ENCODE results near the gene S1PR5.
A peak's percentile ranks its signal among the peaks of the same experiment; 100 is the strongest.
"Not testable (repeated sequence)": the region's sequence is repeated elsewhere in the genome, so short reads cannot be mapped to it uniquely, and the experiment has no call there.

Gene S1PR5, protein sequence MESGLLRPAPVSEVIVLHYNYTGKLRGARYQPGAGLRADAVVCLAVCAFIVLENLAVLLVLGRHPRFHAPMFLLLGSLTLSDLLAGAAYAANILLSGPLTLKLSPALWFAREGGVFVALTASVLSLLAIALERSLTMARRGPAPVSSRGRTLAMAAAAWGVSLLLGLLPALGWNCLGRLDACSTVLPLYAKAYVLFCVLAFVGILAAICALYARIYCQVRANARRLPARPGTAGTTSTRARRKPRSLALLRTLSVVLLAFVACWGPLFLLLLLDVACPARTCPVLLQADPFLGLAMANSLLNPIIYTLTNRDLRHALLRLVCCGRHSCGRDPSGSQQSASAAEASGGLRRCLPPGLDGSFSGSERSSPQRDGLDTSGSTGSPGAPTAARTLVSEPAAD

DNA sequence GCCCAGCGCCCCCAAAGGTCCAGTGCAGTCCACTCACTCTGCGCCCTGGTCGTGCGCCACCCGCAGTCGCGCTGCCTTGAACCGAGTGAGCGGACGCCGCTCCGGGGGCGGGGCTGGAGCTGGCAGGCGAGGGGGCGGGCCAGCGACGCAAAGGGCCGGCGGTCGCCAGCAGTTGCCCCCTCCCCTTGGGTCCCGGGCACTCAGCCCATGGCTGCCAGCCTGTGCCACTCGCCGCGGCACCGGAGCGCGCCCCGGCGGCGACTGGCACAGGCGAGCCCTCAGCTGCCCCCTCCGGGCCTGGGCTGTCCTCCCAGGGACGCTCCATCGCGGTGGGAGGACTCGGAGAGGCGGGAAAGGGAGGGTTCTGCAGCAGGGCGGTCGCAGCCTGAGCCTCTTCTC is at the start of gene S1PR5:
Gene S1PR5, minus strand, starts transcription at position 87 of the 399 bp plus-strand sequence. CDS start 2,436 bp downstream, outside the sequence.
- no peak for DNase-seq

DNA sequence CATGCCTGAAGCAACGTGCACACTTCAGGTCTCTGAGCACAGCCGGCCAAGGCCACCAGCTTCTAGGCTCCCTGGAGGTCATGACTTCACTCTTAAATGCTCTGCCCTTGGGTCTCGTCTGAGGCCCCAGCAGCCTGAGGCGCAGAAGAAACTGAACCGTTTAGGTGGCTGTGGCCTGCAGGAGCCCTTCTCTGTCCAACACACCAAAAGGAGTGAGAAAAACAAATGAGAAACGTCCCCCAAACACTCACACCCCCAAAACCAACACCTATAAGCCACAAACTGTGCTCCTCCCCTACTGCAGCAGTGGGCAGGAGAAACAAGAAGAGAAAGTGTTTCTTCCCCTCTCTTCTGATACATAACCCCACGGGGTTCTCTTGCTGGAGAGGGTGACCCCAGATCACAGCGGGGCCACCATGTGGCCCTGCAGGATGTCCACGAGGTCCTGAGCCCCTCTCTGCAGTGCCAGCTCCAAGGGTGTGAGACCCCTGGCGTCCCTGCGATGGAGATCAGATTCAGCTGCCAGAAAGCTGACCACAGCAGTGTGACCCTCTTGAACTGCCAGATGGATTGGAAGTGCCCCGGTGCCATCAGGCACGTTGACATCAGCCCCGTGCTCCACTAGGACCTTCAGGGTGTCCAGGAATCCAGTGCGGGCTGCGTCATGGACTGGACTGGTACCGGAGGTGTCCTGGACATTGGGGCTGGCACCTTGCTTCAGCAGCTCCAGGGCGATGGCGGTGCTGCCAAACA is 49.6 kb upstream of the S1PR5 start:
- no peak for DNase-seq

DNA sequence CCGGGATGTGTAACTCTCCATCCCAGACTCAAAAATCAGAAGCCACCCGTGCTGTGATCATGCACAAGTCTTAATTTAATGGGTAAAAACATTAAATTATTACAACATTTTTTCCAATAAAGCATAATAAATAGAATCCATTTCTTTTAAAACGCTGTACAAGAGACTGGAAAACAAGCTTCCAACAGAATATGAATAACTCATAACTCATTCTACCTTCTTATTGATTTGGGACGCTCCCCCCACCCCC is 49.1 kb upstream of the S1PR5 start:
- no peak for DNase-seq

DNA sequence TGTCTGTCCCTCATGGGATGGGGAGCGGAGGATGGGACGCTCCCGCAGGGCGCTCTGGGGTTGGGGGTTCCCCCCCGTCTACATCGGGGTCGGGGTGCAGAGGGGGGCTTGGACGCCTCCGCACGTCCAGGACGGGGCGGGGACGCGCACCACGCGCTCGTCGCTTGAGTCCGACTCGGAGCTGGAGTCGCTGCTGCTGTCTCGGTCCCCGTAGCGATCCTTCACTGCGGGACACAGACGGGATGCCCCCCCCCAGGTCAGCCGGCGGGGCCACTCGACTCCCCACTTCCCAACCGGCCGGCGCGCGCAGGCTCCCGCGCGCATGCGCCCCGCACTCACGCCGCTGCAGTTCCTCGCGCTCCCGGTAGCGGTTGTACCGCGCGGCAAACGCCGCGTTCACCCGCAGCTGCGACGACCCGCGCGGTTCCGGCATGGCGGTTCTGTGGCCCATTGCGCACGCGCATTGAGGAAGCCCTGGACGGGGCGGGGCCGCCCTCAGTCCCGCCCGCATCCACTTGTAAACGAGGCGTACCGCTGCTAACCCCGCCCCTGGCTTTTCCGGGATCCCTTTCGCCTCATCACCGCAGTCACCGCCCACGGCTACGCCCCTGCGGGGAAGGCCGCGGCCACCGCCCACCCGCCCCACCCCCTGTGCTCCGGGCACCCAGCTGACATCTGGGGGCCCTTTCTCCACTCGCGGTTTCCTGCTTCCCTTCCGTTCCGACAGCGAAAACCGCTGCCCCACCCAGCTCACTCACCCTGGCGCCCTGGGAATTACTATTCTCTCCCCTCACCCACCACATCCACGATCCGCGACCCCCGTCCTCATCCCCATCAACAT is 48.5 kb upstream of the S1PR5 start, which contains the start of gene KRI1:
Gene KRI1, minus strand, starts transcription at position 444 of the 841 bp plus-strand sequence. Its CDS starts 11 bp downstream, at position 433.
- peak; percentile 98 to 99 for DNase-seq

DNA sequence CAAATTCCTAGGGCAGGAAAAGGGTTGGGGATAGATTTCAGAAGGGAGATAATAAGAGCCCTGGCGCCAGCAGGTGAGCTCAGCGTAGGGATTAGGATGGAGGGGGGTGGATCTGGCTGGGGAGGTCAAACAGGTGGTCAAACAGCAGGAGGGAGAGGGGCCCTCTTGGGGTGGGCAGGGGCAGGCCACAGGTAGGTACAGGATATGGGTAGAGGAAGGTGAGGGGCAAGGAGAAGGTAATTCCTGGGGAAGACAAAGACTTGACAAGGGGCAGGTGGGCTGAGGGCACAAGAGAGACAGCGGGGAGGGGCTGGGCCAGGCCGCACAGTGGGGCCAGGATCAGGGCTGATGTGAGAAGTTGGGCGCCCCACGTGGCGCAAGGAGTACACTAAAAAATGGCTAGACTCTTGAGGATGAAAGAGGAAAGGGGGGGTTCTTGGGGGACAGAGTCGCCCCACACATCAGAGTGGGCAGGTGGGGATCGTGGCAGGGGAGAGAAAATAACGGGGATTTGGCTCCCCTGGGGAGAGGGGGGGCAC is 47.9 kb upstream of the S1PR5 start:
- peak in 1 of 2 donors; percentile 44 for DNase-seq

DNA sequence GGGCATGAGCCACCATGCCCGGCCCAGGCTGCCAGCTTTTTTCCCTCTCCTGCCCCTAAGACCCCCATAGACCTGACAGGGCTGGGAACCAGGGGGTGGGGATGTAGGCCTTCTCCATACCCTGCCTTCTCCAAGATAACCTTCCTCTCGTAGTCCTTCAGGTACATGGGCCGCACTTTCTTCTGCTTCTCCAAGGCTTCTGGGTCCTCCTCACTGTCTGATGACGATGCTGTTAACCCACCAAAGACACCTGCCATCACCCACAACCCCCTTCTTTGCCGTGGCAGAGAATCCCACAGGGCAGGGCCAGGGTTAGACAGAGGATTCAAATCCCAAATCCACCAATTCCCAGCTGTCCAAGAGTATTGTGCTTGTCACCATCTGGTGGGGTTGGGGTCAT is 45.4 kb upstream of the S1PR5 start:
- no peak for DNase-seq

DNA sequence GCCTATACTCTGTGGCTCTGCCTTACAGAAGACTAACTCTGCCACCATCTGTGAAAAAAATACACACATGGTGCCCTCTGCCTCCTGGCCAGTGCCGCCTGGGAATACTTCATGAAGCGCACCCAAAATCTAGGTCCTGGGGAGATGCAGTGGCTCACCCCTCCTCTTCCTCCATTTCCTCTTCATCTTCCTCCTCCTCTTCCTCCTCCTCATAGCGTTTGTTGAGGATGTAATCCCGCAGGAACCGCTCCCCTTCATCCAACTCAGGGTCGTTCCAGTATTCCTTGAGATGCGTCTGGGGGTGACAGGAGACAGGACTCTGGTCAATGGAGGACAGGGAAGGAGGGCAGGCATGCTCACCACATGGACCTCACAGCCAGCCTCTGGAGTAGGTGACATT is 42.9 kb upstream of the S1PR5 start:
- DNase-seq = no peak

DNA sequence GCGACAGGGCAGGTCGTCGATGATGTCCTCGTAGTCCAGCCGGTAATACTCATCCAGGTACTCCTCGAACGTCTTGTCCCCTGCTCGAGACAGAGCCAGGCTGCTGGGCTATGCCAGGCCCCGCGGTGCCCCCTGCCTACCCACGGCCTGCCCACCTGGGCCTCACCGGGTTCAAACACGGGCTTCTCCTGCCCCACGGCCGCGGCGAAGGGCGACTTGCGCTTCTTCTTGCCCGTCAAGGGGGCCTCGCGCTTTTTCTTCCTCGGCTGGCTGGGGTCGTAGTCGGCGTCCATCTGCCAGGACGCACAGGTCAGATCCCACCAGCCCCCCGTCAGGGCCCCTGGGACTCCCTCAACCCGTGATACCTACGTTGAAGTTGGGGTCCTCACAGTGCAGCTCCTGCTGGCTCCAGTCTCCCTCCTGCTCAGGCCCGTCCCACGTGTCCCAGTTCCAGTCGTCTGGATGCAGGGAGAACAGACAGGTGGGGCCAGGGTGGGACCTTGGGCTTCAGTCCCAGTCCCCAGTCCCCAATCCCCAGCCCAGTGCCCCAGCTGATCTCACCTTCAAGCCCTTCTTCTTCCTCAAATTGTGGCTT is 40.5 kb upstream of the S1PR5 start:
- no peak for DNase-seq

DNA sequence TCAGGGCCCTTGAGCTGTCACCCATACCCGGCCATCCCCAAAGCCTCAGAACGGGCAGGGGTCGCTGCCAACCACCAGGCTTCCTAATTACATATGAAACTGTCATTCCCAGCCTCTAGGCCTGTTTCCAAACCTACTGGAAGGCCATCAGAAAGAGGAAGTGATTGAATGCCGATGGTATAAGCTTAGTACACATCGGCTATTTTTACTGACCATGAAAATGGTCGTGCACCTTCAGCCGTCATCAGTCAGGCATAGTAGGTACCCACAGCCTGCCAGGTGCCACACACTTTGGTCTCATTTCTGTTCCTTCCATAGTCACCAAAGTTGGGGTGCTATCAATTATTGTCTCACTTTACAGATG is 38.3 kb upstream of the S1PR5 start:
- no peak for DNase-seq

DNA sequence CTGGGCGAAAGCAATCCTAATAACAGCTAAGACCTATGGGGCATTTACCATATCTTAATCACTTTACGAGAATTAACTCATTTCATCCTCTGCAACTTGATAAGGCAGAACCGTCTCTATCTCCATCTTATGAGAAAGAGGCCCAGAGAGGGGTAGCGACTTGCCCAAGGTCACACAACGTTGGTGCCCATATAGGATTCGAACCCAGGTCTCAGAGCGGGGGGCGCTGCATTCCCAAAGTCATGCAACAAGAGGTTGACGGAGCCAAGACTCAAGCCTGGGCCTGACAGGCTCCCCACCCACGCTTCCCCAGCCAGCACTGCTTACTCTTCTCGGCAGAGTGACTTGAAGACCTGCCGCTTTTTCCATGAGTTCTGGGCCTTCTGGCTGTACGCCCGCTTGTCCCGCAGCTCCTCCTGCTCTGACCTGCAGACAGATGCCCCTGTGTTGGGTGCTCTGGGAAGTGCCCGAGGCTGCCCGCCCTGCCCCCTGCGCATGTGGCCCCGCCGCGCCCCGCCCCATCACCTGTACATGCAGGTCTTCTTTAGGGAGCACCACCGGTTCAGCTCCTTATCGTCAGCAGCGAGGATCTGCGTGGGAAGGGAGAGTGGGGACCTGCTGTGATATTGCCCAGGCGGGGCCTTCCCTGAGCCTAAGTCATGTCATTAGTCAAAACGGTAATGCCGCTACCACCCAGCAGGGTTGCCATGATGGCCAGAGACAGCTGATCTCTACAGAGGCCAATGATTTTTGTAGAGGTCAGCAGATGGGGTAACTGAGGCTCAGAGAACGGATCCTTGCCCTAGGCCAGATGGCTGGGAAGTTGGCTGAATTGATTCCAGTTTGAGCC is 37.7 kb upstream of the S1PR5 start:
- DNase-seq = no peak

DNA sequence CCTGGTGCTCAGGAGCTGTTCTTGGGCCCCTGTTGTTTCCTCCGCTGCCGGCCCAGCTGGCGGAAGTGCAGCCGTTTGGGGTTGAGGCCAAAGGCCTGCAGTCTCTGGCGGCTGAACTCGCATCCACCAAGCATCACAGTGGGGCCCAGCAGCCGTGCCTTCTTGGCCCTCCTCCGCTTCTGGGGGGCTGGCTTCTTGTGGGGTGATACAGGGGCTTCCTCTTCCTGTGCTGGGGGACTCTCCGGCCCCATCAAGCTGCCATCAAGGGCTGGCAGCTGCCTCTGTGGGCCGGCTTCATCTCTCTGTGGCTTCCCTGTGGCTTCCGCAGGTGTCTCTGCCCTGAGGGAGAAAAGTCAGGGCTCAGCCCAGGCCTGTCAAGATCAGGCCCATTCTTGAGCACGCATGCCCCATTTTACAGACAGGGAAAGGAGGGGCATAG is 36.7 kb upstream of the S1PR5 start:
- DNase-seq = no peak

DNA sequence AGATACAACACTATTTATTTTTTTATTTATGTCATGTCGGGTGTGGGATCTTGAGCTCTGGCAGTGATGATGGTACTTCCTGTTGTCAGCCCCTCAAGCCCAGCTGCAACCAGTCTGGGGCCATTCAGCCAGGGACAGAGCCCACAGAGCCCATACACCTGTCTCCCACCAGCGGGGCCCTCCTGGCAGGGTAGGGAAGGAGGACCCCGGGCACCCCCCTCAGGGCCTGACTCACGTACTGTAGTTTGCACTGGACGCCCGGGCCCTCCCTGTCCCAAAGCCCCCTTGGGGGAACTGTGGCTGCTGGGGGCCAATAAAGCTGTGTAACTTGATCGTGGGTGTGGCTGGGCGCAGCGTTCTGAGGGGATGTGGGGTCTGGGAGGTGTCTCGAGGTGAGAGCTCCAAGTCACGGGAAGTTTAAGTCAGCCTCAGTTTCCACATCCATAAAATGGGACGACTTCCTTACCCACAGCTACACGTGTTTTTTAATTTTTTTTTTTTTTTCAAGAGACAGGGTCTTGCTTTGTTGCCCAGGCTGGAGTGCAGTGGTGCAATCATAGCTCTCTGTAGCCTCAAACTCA is 35.9 kb upstream of the S1PR5 start:
- DNase-seq = no peak

DNA sequence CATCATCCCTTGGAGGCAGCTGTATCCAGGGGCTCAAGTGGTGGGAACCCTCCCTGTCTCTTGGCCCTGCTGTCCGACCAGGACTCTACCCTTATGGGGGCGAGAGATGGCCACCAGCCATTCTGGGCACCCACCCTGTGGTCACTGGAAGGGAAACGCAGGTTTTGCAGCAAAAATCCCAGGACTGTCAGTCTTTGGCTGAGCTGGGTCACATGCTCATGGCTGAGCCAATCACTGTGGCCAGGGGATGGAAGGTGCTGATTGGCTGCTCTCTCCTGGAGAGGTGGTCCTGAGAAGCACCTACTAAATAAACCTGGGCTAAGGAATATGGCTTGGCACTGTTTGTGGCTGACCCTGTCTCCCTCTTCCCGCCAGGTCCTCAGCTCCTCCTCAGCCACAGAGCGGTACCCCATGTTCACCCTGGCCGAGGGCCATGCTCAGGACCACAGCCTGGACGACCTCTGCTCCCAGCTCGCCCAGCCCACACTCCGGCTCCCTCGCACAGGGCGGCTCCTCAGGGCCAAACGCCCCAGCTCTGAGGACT is 35.3 kb upstream of the S1PR5 start:
- no peak for DNase-seq

DNA sequence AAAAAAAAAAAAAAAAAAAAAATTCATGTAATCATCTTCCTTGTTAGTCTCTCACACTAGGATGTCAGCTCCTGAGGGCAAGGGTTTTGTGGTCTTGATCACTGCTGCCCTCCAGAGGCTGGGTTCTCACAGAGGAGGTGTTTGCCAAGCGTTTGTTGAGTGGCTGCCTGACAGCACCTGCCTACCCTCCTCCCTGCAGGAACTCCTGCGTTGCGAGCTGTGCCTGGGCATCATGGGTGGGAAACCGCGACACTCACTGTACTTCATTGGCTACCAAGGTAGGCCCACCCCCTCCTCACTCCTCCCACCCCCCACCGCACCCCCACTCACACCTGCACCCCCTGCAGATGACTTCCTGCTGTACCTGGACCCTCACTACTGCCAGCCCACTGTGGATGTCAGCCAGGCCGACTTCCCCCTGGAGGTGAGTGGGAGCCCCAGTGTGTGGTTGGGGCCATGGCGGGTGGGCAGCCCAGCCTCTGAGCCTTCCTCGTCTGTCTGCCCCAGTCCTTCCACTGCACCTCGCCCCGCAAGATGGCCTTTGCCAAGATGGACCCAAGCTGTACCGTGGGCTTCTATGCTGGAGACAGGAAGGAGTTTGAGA is 34.6 kb upstream of the S1PR5 start:
- no peak for DNase-seq

DNA sequence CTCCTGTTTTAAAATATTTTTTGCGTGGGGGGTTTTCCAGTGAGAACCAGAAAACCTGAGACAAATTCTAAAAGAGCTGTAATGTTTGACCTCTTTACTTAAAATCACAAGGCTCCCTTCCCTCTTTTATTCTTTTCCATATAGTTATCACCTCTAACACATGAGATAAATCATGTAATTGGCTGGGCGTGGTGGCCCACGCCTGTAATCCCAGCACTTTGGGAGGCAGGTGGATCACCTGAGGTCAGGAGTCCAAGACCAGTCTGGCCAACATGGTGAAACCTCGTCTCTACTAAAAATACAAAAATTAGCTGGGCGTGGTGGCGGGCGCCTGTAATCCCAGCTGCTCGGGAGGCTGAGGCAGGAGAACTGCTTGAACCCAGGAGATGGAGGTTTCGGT is 33.8 kb upstream of the S1PR5 start:
- DNase-seq = not testable (repeated sequence)

DNA sequence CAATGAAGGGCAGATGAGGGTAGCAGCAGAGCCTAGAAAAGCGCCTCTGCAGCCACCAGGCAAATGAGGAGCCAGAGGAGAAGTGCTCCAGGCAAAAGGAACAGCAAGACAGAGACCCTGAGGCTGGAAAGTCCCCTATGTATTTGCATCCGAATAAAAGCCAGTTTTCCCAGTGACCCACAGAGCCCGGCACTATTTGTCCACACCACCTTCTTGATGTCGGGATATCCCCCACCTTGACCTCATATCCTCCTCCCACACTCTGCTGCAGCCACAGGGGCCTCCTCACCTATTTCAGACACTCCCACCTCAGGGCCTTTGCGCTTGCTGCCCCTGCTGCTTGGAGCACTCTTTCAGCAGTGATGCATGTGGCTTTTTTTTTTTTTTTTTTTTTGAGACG is 33.1 kb upstream of the S1PR5 start:
- DNase-seq = no peak

DNA sequence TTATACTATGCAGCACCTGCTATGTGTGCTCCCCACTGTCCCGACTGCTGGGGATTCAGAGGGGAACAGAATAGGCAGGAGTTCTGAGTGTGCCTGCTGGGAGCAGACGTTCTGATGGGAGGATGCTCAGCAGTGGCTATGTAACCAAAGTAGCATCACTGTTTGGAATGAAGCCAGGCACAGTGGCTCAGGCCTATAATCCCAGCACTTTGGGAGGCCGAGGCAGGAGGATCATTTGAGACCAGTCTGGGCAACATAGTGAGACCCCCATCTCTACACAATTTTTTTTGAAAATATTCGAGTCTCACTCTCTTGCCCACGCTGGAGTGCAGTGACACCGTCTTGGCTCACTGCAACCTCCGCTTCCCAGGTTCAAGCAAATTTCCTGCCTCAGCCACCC is 32.5 kb upstream of the S1PR5 start:
- no peak for DNase-seq

DNA sequence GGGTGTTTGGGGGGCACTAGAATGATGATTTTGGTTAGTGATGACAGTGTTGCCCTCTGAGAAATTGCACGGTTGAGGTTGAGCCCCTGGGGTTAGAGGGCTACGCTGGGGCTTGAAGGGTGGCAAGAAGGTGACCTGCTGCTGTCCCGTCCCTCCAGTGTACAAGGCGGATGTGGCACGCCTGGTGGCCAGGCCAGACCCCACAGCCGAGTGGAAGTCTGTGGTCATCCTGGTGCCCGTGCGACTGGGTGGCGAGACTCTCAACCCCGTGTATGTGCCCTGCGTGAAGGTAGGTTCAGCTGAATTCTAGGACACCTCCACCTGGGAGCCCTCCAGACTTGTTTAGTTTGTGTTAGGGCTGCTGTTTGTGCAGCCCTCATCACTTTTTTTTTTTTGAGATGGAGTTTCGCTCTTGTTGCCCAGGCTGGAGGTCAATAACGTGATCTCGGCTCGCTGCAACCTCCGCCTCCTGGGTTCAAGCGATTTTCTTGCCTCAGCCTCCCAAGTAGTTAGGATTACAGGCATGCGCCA is 31.6 kb upstream of the S1PR5 start:
- DNase-seq = no peak

DNA sequence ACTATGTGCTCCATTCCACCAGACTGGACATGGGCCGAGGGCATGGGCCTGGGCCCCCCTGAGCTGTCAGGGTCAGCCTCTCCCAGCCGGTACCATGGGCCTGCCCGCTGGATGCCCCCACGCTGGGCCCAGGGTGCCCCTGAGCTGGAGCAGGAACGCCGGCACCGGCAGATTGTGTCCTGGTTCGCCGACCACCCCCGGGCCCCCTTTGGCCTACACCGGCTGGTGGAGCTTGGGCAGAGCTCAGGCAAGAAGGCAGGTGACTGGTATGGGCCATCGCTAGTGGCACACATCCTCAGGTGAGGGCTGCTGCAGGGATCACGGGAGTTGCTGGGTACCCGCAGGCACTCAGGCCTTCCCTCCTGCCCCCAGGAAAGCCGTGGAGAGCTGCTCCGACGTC is 29.6 kb upstream of the S1PR5 start:
- DNase-seq = no peak

DNA sequence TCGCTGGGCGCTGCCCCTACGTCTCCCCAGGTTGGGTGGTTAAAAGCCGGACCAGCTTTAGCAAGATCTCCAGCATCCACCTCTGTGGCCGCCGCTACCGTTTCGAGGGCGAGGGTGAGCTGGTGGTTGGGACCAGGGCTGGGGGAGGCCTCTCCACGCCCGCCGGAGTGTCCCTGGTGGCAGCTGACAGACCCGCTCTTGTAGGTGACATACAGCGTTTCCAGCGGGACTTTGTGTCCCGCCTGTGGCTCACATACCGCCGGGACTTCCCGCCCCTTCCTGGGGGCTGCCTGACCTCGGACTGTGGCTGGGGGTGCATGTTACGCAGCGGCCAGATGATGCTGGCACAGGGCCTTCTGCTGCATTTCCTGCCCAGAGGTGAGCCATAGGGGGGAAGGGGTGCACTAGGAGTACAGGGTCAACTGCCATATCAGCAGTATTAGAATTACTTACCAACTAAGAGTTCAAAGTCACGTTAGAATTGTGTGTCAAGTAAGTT is 27.6 kb upstream of the S1PR5 start:
- no peak for DNase-seq

All from stimulated activated CD4-positive, alpha-beta T cell treated with anti-CD3 and anti-CD28 coated beads, Interleukin-2, amount 100 ng/mL, for 48 hours (primary cell).